Fibroblast of lung (primary cell): ENCODE data around the gene CKMT1A.
"Not testable (repeated sequence)": the region's sequence is repeated elsewhere in the genome, so short reads cannot be mapped to it uniquely, and the experiment has no call there.

Source experiments
- EZH2 ChIP-seq: IDR thresholded peaks from 2 replicates; pipeline ENCODE4 v1.5.1; 2012; ENCODE audit warnings: low read length, control low read depth, mild to moderate bottlenecking; ENCODE audit errors: missing control alignments
- TF ChIP-seq, protein P1 (sequence below), 2 donors: IDR thresholded peaks in 1 of 2; conservative IDR thresholded peaks in 1 of 2; 1 replicate in 1 of 2; 2 replicates in 1 of 2; pipeline ENCODE4 v1.5.1; 2011 to 2012; ENCODE audit warnings: low read length in 2 of 2, control low read depth in 1 of 2, inconsistent platforms in 1 of 2, low read depth in 1 of 2, mild to moderate bottlenecking in 1 of 2

DNA sequence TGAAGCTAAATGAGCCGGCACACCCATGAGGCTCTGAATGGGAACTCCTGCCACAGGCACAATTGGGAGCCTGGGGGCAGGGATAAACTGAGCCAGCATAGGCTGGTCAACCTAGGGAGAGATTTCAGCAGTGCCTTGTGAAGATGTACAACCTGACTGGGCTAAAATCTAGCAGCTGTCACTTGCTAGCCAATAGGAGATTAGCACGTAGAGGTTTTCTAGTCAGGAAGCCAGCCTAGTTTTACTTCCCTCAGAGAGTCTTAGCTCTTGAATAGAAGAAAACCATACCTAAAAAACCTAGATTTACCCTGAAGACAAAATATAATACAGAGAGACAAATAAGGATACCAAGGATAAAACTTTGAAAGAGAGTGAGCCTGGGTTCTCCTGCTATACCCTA is 31.4 kb upstream of the CKMT1A start:
- TF ChIP-seq, protein P1, sequence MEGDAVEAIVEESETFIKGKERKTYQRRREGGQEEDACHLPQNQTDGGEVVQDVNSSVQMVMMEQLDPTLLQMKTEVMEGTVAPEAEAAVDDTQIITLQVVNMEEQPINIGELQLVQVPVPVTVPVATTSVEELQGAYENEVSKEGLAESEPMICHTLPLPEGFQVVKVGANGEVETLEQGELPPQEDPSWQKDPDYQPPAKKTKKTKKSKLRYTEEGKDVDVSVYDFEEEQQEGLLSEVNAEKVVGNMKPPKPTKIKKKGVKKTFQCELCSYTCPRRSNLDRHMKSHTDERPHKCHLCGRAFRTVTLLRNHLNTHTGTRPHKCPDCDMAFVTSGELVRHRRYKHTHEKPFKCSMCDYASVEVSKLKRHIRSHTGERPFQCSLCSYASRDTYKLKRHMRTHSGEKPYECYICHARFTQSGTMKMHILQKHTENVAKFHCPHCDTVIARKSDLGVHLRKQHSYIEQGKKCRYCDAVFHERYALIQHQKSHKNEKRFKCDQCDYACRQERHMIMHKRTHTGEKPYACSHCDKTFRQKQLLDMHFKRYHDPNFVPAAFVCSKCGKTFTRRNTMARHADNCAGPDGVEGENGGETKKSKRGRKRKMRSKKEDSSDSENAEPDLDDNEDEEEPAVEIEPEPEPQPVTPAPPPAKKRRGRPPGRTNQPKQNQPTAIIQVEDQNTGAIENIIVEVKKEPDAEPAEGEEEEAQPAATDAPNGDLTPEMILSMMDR (conservative IDR thresholded peaks at IDR 0.05 in 1 of 2, IDR thresholded peaks at IDR 0.05 in 1 of 2; ENCODE audit: low read depth in 1 of 2, low read length in 2 of 2) = not testable (repeated sequence)
- TF ChIP-seq EZH2 = not testable (repeated sequence)
